K562 treated with DMSO at 1 percent for 12 hours (cell line): ENCODE results near the gene NT5C. TPM values are rescaled to one million over a fixed set of nuclear protein-coding genes. Genes with fewer than 3 reads are reported as not detected.

Experiments
- total RNA-seq: library from RNA; unstranded; fragments of 300-600 nt; gene quantifications from 2 replicates; pipeline ENCODE4 v1.2.3, GENCODE V29; 2022; ENCODE audit not compliant: insufficient read depth

The NT5C gene
- total RNA-seq, result 45.6 and 55.6 TPM in 2 replicates

GRCh38 chr17:75131278-75132017 is at the start of gene NT5C:
NT5C (minus strand) TSS chr17:75131742; CDS start chr17:75131707, 35 bp downstream.

GRCh38 chr17:75154195-75155106 is 22.9 kb upstream of the NT5C start, which contains the start of gene JPT1:
JPT1 (minus strand) TSS chr17:75154512; CDS start chr17:75154397, 115 bp downstream.

GRCh38 chr17:75109407-75110233 is 21.9 kb downstream of the NT5C start, which contains the start of gene ARMC7:
ARMC7 (plus strand) TSS chr17:75109969; CDS start chr17:75110289, 320 bp downstream.

GRCh38 chr17:75087558-75088453 is 43.7 kb downstream of the NT5C start, which contains the start of gene SLC16A5:
SLC16A5 (plus strand) TSS chr17:75087954; CDS start chr17:75093637, 5,683 bp downstream.

Other genes with a start within 250 kb of the NT5C start
- 0.78 TPM in 1 of 2 replicates, not detected in the other for gene FADS6, start 238.1 kb downstream of the NT5C start, total RNA-seq
- gene USH1G, start 208.5 kb downstream of the NT5C start, total RNA-seq, result 0.86 and 1.2 TPM in 2 replicates
- 0.31 and 0.40 TPM in 2 replicates for gene OTOP2, start 207.5 kb downstream of the NT5C start, total RNA-seq
- gene OTOP3, start 195.8 kb downstream of the NT5C start, total RNA-seq, result not detected in 2 replicates
- 5.2 and 5.4 TPM in 2 replicates for gene HID1, start 159.0 kb downstream of the NT5C start, total RNA-seq
- 10.4 and 14.9 TPM in 2 replicates for gene CDR2L, start 144.1 kb downstream of the NT5C start, total RNA-seq
- gene MRPL58, start 119.1 kb downstream of the NT5C start, total RNA-seq, result 57.3 and 66.7 TPM in 2 replicates
- 403 and 525 TPM in 2 replicates for gene ATP5PD, start 84.8 kb downstream of the NT5C start, total RNA-seq
- gene KCTD2, start 84.5 kb downstream of the NT5C start, total RNA-seq, result 21.3 and 36.3 TPM in 2 replicates
- 3.1 and 5.8 TPM in 2 replicates for gene SLC16A5, start 43.8 kb downstream of the NT5C start, total RNA-seq
- 27.7 and 30.8 TPM in 2 replicates for gene ARMC7, start 21.8 kb downstream of the NT5C start, total RNA-seq
- 109 and 120 TPM in 2 replicates for gene JPT1, start 22.8 kb upstream of the NT5C start, total RNA-seq
- 150 and 159 TPM in 2 replicates for gene SUMO2, start 51.2 kb upstream of the NT5C start, total RNA-seq
- 67.7 and 89.9 TPM in 2 replicates for gene NUP85, start 73.9 kb upstream of the NT5C start, total RNA-seq
- gene GGA3, start 129.9 kb upstream of the NT5C start, total RNA-seq, result 27.0 and 59.2 TPM in 2 replicates
- gene MRPS7, start 130.1 kb upstream of the NT5C start, total RNA-seq, result 49.9 and 63.4 TPM in 2 replicates
- gene MIF4GD, start 139.5 kb upstream of the NT5C start, total RNA-seq, result 56.2 and 62.1 TPM in 2 replicates
- gene SLC25A19, start 157.7 kb upstream of the NT5C start, total RNA-seq, result 23.4 and 29.5 TPM in 2 replicates